Measurements from ENCODE around the gene POLR1H. TPM values are rescaled to one million over a fixed set of nuclear protein-coding genes. Genes with fewer than 3 reads are reported as not detected.

The POLR1H gene, protein sequence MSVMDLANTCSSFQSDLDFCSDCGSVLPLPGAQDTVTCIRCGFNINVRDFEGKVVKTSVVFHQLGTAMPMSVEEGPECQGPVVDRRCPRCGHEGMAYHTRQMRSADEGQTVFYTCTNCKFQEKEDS
- 34.6 and 35.3 TPM in 2 replicates for polyA plus RNA-seq (2011; rRNA removed)
- polyA plus RNA-seq (2012; cell fraction: cytosol; rRNA removed), result 37.8 and 41.6 TPM in 2 replicates
- polyA plus RNA-seq (2012; cell fraction: nucleus; rRNA removed), result 27.4 and 32.3 TPM in 2 replicates
- 24.8 to 26.1 TPM (median 25.5 TPM) in 3 replicates for polyA plus RNA-seq (2017; fragmentation: RNase III; extraction: RNeasy Plus Mini Kit Qiagen cat#74134 plus additional on column Dnase treatment)
- polyA minus RNA-seq (2011; rRNA and poly(A)+ RNA removed), result 6.7 and 6.9 TPM in 2 replicates

DNA sequence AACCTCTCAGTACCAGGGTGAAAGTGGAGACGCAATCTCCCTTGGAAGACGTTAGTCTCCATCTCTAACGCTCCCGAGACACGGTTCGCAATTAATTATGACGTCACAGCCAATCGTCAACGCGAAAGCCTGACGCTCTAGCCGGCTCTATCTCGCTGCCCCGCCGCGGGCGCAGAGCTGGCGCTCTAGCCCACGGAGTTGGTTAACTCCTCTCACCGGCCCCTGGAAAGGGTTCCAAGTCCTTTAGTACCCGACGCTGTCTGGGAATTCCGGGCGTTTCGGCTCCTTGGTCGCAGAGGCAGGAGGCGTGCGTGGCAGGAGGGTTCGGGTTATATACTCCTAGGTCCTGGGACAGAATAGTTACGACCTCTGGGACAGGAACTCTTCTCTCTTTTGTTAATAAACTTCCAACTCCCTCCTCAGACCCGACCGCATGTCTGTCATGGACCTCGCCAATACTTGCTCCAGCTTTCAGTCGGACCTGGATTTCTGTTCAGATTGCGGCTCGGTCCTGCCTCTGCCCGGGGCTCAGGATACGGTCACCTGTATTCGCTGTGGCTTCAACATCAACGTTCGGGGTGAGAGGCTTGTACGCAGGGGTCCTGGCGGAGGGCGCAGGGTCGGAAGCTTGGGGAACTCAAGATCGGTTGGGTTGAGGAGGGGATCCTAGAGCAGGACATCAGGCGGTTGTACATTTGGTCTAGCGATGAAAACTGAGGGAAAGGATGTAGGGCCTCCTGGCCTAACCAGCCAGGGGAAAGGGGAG, at the start of gene POLR1H:
Gene POLR1H (plus strand): TSS at position 174 of the 766 bp plus-strand sequence. CDS start 260 bp downstream, at position 434.
- Histone ChIP-seq H3K4me2 (peak within 1 kb of the TSS; percentile 94), H3K4me3 (peak within 1 kb of the TSS; percentile 69), H3K4me1 (peaks cover 26% of the 10 kb centered on the region), H3K27ac (peak within 1 kb of the TSS; percentile 78 to 95), H3K9me3 (no peaks in the 10 kb centered on the region)
- CTCF ChIA-PET, result interaction anchor here (1.0 to 1.8 kb wide), 5 partner anchors 8 to 83 kb away, joined by 3 to 4 read pairs (median 3); no protein-coding TSS in a partner anchor
- TF ChIP-seq MAFK (IDR thresholded peaks at IDR 0.05; ENCODE audit: partially characterized antibody) (no peak), SMC3 (IDR thresholded peaks at IDR 0.05) (no peak), EHMT2 (IDR thresholded peaks at IDR 0.05; ENCODE audit: low read depth) (no peak), PHF8 (IDR thresholded peaks at IDR 0.05; ENCODE audit: borderline replicate concordance, low read depth) (peak; percentile 28; the same call in 1 of the 2 replicates), JUNB (IDR thresholded peaks at IDR 0.05) (no peak), JUN (IDR thresholded peaks at IDR 0.05) (peak; percentile 62 to 66; a peak in 4 of 5 replicates), MAZ (IDR thresholded peaks at IDR 0.05; ENCODE audit: borderline replicate concordance, low read depth, low read length) (no peak), SREBF2 (IDR thresholded peaks at IDR 0.05) (no peak), EP300 (IDR thresholded peaks at IDR 0.05) (no peak), FOXS1 (CRISPR knock-in tag; IDR thresholded peaks at IDR 0.05) (no peak), FOSL2 (IDR thresholded peaks at IDR 0.05) (no peak), FOSL2 (CRISPR knock-in tag; IDR thresholded peaks at IDR 0.05) (peak; percentile 53), NPAS2 (CRISPR knock-in tag; IDR thresholded peaks at IDR 0.05; ENCODE audit: borderline replicate concordance) (no peak)
- TF ChIP-seq, protein P1, sequence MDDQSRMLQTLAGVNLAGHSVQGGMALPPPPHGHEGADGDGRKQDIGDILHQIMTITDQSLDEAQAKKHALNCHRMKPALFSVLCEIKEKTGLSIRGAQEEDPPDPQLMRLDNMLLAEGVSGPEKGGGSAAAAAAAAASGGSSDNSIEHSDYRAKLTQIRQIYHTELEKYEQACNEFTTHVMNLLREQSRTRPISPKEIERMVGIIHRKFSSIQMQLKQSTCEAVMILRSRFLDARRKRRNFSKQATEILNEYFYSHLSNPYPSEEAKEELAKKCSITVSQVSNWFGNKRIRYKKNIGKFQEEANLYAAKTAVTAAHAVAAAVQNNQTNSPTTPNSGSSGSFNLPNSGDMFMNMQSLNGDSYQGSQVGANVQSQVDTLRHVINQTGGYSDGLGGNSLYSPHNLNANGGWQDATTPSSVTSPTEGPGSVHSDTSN (IDR thresholded peaks at IDR 0.05), result 0 out of 2 replicates have a peak, but pooled peaks have one; percentile 1
- TF ChIP-seq, protein P2, sequence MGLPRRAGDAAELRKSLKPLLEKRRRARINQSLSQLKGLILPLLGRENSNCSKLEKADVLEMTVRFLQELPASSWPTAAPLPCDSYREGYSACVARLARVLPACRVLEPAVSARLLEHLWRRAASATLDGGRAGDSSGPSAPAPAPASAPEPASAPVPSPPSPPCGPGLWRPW (IDR thresholded peaks at IDR 0.05), result no peak
- TF ChIP-seq, protein P3, sequence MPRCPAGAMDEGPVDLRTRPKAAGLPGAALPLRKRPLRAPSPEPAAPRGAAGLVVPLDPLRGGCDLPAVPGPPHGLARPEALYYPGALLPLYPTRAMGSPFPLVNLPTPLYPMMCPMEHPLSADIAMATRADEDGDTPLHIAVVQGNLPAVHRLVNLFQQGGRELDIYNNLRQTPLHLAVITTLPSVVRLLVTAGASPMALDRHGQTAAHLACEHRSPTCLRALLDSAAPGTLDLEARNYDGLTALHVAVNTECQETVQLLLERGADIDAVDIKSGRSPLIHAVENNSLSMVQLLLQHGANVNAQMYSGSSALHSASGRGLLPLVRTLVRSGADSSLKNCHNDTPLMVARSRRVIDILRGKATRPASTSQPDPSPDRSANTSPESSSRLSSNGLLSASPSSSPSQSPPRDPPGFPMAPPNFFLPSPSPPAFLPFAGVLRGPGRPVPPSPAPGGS (IDR thresholded peaks at IDR 0.05), result peak; percentile 58; the same call in 1 of the 3 replicates
- TF ChIP-seq, protein P4, sequence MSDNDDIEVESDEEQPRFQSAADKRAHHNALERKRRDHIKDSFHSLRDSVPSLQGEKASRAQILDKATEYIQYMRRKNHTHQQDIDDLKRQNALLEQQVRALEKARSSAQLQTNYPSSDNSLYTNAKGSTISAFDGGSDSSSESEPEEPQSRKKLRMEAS (IDR thresholded peaks at IDR 0.05), result peak; percentile 67
- POLR2A ChIA-PET, result interaction anchor here (0.7 to 1.5 kb wide), 5 partner anchors 14 to 411 kb away, joined by 3 to 10 read pairs (median 3); no protein-coding TSS in a partner anchor
- ATAC-seq, result peak; percentile 99
- WGBS (ENCODE audit: missing lambda C conversion rate), result 1% methylated on average over 31 of the region's 48 CpGs
- FAIRE-seq, result no peak
- DNase-seq (ENCODE audit: low read depth in 1 of 2, low spot score in 1 of 2), result peak; percentile 87 to 92

DNA sequence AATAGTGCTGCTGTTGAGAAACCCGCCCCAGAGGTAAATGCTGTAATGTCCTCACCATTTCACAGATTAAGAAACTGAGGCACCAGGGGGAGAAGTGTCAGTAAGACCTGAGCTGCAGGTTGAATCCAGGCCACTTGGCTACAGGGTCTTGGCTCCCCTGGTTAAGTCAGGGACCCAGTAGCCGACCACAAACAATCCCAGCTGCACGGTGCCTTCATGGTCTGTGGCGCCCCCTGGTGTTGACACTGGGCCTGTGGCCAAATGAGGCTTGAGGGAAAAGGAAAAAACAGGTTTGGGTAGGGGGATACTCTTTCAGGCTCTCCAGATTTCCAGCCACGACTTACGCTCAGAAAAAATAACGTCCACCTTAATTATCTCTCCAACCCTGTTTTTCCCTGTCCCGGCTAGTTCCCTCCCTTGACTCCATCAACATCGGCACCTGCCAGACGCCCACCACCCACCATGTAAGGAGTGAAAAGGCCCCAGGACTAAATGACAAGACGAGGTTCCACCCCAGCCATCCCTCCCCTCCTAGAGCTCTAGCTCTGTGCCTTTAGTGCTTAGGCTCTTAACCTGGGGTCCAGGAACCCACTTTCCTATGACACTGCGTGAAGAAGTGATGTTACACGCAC, 47.7 kb upstream of the POLR1H start:
- Histone ChIP-seq H3K27ac (no peak overlapping the region), H3K4me2 (no peak overlapping the region), H3K9me3 (no peaks in the 10 kb centered on the region), H3K4me3 (no peak overlapping the region), H3K4me1 (no peaks in the 10 kb centered on the region)
- ChIA-PET POLR2A (no interaction called here), CTCF (interaction anchor here (0.7 to 3.7 kb wide), 15 partner anchors 19 to 250 kb away, joined by 3 to 30 read pairs (median 4); no protein-coding TSS in a partner anchor)
- TF ChIP-seq RAD21 (conservative IDR thresholded peaks at IDR 0.05 in 1 of 2, IDR thresholded peaks at IDR 0.05 in 1 of 2) (peak; percentile 59 to 73), POLR2A (IDR thresholded peaks at IDR 0.05; ENCODE audit: low read length) (no peak), RARB (CRISPR knock-in tag; IDR thresholded peaks at IDR 0.05) (no peak), CHD4 (IDR thresholded peaks at IDR 0.05; ENCODE audit: borderline replicate concordance) (no peak), POLR2AphosphoS2 (conservative IDR thresholded peaks at IDR 0.05; ENCODE audit: low read length) (no peak), MYC (IDR thresholded peaks at IDR 0.05; ENCODE audit: borderline replicate concordance, low read length) (no peak), EHMT2 (IDR thresholded peaks at IDR 0.05; ENCODE audit: low read depth) (no peak), CBX8 (IDR thresholded peaks at IDR 0.05) (no peak), SMC3 (IDR thresholded peaks at IDR 0.05) (peak; percentile 67)
- TF ChIP-seq, protein P5, sequence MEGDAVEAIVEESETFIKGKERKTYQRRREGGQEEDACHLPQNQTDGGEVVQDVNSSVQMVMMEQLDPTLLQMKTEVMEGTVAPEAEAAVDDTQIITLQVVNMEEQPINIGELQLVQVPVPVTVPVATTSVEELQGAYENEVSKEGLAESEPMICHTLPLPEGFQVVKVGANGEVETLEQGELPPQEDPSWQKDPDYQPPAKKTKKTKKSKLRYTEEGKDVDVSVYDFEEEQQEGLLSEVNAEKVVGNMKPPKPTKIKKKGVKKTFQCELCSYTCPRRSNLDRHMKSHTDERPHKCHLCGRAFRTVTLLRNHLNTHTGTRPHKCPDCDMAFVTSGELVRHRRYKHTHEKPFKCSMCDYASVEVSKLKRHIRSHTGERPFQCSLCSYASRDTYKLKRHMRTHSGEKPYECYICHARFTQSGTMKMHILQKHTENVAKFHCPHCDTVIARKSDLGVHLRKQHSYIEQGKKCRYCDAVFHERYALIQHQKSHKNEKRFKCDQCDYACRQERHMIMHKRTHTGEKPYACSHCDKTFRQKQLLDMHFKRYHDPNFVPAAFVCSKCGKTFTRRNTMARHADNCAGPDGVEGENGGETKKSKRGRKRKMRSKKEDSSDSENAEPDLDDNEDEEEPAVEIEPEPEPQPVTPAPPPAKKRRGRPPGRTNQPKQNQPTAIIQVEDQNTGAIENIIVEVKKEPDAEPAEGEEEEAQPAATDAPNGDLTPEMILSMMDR (IDR thresholded peaks at IDR 0.05), result peak; percentile 52
- TF ChIP-seq, protein P6, sequence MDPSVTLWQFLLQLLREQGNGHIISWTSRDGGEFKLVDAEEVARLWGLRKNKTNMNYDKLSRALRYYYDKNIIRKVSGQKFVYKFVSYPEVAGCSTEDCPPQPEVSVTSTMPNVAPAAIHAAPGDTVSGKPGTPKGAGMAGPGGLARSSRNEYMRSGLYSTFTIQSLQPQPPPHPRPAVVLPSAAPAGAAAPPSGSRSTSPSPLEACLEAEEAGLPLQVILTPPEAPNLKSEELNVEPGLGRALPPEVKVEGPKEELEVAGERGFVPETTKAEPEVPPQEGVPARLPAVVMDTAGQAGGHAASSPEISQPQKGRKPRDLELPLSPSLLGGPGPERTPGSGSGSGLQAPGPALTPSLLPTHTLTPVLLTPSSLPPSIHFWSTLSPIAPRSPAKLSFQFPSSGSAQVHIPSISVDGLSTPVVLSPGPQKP (IDR thresholded peaks at IDR 0.05; ENCODE audit: low read depth, low read length), result no peak
- 58% methylated on average over 11 of the region's 13 CpGs for WGBS (ENCODE audit: missing lambda C conversion rate)
- FAIRE-seq, result no peak
- DNase-seq (ENCODE audit: low read depth in 1 of 2, low spot score in 1 of 2), result peak in 1 of 2 experiments; percentile 3
- ATAC-seq, result peak in 1 of 2 experiments; percentile 69; a peak in 3 of 6 replicates
